ENCODE measurements around the gene SDF4. TPM values are rescaled to one million over a fixed set of nuclear protein-coding genes. Genes with fewer than 3 reads are reported as not detected.
A peak's percentile ranks its signal among the peaks of the same experiment; 100 is the strongest.

The SDF4 gene
- total RNA-seq, 1 experiment from 2014 or later = 82.0 TPM

DNA sequence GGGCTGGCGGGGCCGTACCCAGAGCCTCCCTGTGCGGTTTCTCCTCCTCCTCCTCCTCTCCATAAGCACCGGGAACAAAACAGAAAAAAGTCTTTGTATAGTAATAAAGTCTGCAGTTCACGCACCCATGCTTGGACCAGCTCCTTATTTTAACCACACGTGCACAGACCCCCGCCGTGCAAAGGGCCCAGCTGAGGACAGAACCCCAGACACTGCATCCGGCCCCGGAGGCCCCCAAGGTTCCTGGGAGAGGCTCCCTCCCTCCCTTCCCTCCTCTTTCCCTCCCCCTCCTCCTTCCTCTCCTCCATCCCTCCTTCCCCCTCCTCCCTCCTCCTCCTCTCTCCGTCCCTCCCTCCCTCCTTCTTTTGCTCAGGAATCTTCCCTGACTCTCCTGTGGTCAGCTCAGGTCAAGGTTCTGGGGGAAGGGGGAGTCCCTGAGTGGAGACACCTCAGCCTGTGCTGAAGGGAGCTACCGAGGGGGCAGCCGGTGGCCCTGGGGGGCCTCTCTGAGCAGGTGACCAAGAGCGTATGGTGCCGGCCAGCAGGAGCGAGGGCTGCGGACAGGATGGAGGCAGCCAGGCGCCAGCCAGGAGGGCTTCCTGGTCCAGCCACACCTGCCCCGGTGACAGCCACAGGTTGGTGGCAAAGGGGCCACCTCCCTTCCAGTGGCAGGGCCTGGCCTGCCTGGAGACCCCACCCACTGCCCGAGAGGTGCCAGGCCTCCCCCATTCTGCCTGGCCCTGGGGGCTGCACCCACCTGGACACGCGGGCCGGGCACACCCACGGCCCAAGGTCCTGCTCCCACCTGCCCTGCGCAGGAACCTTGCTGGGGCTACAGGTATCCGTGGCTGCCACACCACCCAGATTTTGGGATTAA, 61.3 kb downstream of the SDF4 start:
- Histone ChIP-seq H3K79me2 (ENCODE audit: insufficient read depth, low read length) (no peaks in the 10 kb centered on the region), H3K18ac (ENCODE audit: insufficient read length, low read depth, low read length) (no peak overlapping the region), H2BK20ac (ENCODE audit: low read depth, low read length, poor library complexity, severe bottlenecking) (no peak overlapping the region), H2BK12ac (ENCODE audit: insufficient read length, low read depth, low read length) (no peak overlapping the region), H3K27ac (ENCODE audit: insufficient read length, low read depth, low read length) (no peak overlapping the region), H4K8ac (replicated peaks; ENCODE audit: insufficient read length, low read depth, low read length) (no peak overlapping the region), H2BK120ac (ENCODE audit: low read depth, low read length, poor library complexity, severe bottlenecking) (no peak overlapping the region), H2BK5ac (ENCODE audit: insufficient read length, low read length) (no peak overlapping the region), H4K20me1 (ENCODE audit: control insufficient read depth, insufficient read depth, insufficient read length) (no peaks in the 10 kb centered on the region), H3K14ac (ENCODE audit: insufficient read depth, low read length) (no peak overlapping the region), H3T11ph (ENCODE audit: low read length) (no peak overlapping the region), H2AFZ (ENCODE audit: low read length) (no peak overlapping the region), H2BK15ac (ENCODE audit: low read depth, low read length) (no peak overlapping the region), H3K56ac (ENCODE audit: insufficient read length, low read depth, low read length) (no peak overlapping the region), H3K4me2 (ENCODE audit: insufficient read depth, insufficient read length, low read length) (no peak overlapping the region), H3K9me3 (ENCODE audit: control insufficient read depth, low read depth, low read length) (no peaks in the 10 kb centered on the region), H3K23me2 (ENCODE audit: insufficient read length, low read depth, low read length, poor library complexity, severe bottlenecking) (no peaks in the 10 kb centered on the region), H3K27me3 (ENCODE audit: insufficient read depth, low read length) (no peaks in the 10 kb centered on the region), H3K79me1 (ENCODE audit: insufficient read depth, low read depth, low read length, poor library complexity, severe bottlenecking) (no peaks in the 10 kb centered on the region), H3K23ac (ENCODE audit: insufficient read length, low read depth, low read length) (no peak overlapping the region), H4K91ac (ENCODE audit: insufficient read length, low read depth, low read length) (no peak overlapping the region), H3K9ac (ENCODE audit: extremely low read depth, insufficient read length, low read length) (no peak overlapping the region), H4K5ac (ENCODE audit: insufficient read length, low read depth, low read length) (no peak overlapping the region), H3K4ac (ENCODE audit: low read depth, low read length) (no peak overlapping the region), H3K4me1 (ENCODE audit: insufficient read depth, low read length) (no peaks in the 10 kb centered on the region; the same call in 1 of the 2 replicates), H2AK5ac (ENCODE audit: insufficient read length, low read length) (no peak overlapping the region)
- peak; percentile 25 for DNase-seq
- Mint-ChIP-seq H3K36me3 (ENCODE audit: insufficient read depth in 1 of 3, low read depth in 3 of 3) (peaks cover 1 to 12% (median 2%) of the 10 kb centered on the region in 3 experiments; a peak in 4 of 7 replicates), H3K27ac (peak overlapping the region in 2 of 3 experiments; percentile 18 to 72; a peak in 2 of 7 replicates), H3K27me3 (ENCODE audit: low read depth) (peaks cover 6% of the 10 kb centered on the region), H3K9me3 (peaks cover 0 to 3% of the 10 kb centered on the region in 2 experiments; a peak in 2 of 5 replicates), H3K4me3 (no peak overlapping the region; a peak in 1 of 5 replicates), H3K4me1 (peaks cover 14 to 27% of the 10 kb centered on the region in 2 experiments)
- TF ChIP-seq, protein P1, sequence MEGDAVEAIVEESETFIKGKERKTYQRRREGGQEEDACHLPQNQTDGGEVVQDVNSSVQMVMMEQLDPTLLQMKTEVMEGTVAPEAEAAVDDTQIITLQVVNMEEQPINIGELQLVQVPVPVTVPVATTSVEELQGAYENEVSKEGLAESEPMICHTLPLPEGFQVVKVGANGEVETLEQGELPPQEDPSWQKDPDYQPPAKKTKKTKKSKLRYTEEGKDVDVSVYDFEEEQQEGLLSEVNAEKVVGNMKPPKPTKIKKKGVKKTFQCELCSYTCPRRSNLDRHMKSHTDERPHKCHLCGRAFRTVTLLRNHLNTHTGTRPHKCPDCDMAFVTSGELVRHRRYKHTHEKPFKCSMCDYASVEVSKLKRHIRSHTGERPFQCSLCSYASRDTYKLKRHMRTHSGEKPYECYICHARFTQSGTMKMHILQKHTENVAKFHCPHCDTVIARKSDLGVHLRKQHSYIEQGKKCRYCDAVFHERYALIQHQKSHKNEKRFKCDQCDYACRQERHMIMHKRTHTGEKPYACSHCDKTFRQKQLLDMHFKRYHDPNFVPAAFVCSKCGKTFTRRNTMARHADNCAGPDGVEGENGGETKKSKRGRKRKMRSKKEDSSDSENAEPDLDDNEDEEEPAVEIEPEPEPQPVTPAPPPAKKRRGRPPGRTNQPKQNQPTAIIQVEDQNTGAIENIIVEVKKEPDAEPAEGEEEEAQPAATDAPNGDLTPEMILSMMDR (conservative IDR thresholded peaks at IDR 0.05) = no peak
- WGBS (ENCODE audit: extremely low coverage, insufficient read length, low lambda C conversion rate) = no CpG with 5 or more reads among the region's 26 CpGs

All from H9 (cell line).